WTC11 (cell line): ENCODE results near the gene KDM4B. TPM values are rescaled to one million over a fixed set of nuclear protein-coding genes. Genes with fewer than 3 reads are reported as not detected.

ENCODE experiments used
- ATAC-seq: fragments of 200-7000 bp; cut with Tn5 transposase; 2 replicates; pipeline ENCODE4 v1.10.0; 2021; ENCODE audit warnings: mild to moderate bottlenecking, moderate library complexity
- CTCF ChIA-PET: fragments of 300-600 bp; sonication (Branson Sonifier 250); formaldehyde crosslinking; loops from one replicate; lab custom pipeline; 2021; ENCODE audit warnings: antibody characterized with exemption; lab: Charles Lee
- POLR2A ChIA-PET: fragments of 350-600 bp; sonication (Branson Sonifier 250); formaldehyde crosslinking; loops from one replicate; lab custom pipeline; 2021; ENCODE audit warnings: antibody characterized with exemption; lab: Charles Lee
- DNase-seq: peaks from one replicate; pipeline ENCODE4 v3.0.0; 2021; ENCODE audit warnings: low spot score
- H3K27ac Mint-ChIP-seq: 2 replicates; pipeline ENCODE4 v1.8.0; 2021; ENCODE audit warnings: mixed read lengths
- H3K27me3 Mint-ChIP-seq: 2 replicates; pipeline ENCODE4 v1.8.0; 2021; ENCODE audit warnings: low read depth, mild to moderate bottlenecking, moderate library complexity, mixed read lengths
- H3K36me3 Mint-ChIP-seq: 2 replicates; pipeline ENCODE4 v1.8.0; 2021; ENCODE audit warnings: mixed read lengths
- H3K4me1 Mint-ChIP-seq: 2 replicates; pipeline ENCODE4 v1.8.0; 2022; ENCODE audit warnings: mixed read lengths
- H3K4me3 Mint-ChIP-seq: 2 replicates; pipeline ENCODE4 v1.8.0; 2021; ENCODE audit warnings: mild to moderate bottlenecking, moderate library complexity, mixed read lengths
- H3K9me3 Mint-ChIP-seq: 2 replicates; pipeline ENCODE4 v1.8.0; 2021; ENCODE audit warnings: mixed read lengths
- ATF1 ChIP-seq: sonication (generic); formaldehyde crosslinking; IDR thresholded peaks from 2 replicates; pipeline ENCODE4 v1.8.1; 2023; ENCODE audit warnings: mild to moderate bottlenecking, moderate library complexity, missing genetic modification reagents
- CBFB ChIP-seq: sonication (generic); formaldehyde crosslinking; IDR thresholded peaks from 2 replicates; pipeline ENCODE4 v1.8.1; 2022; ENCODE audit warnings: mild to moderate bottlenecking, low read depth, missing genetic modification reagents
- E2F5 ChIP-seq: sonication (generic); formaldehyde crosslinking; IDR thresholded peaks from 2 replicates; pipeline ENCODE4 v1.8.1; 2022; ENCODE audit warnings: mild to moderate bottlenecking, moderate library complexity, missing genetic modification reagents
- ELF4 ChIP-seq: sonication (generic); formaldehyde crosslinking; IDR thresholded peaks from 2 replicates; pipeline ENCODE4 v1.8.1; 2022; ENCODE audit warnings: low read depth, mild to moderate bottlenecking, moderate library complexity, missing genetic modification reagents
- EMX1 ChIP-seq: fragments of 250-450 bp; sonication (Bioruptor Pico); IDR thresholded peaks from 2 replicates; pipeline ENCODE4 v1.8.0; 2021; ENCODE audit warnings: mild to moderate bottlenecking
- FOXJ3 ChIP-seq: sonication (generic); formaldehyde crosslinking; IDR thresholded peaks from 2 replicates; pipeline ENCODE4 v1.9.0; 2021; ENCODE audit warnings: missing genetic modification reagents, mild to moderate bottlenecking, borderline replicate concordance
- GABPB1 ChIP-seq: sonication (generic); formaldehyde crosslinking; IDR thresholded peaks from 2 replicates; pipeline ENCODE4 v1.8.1; 2023; ENCODE audit warnings: mild to moderate bottlenecking, missing genetic modification reagents
- JAZF1 ChIP-seq: fragments of 250-450 bp; sonication (Bioruptor Pico); IDR thresholded peaks from 2 replicates; pipeline ENCODE4 v1.9.0; 2021; ENCODE audit warnings: moderate library complexity, mild to moderate bottlenecking, inconsistent platforms
- JUN ChIP-seq: sonication (generic); formaldehyde crosslinking; IDR thresholded peaks from 2 replicates; pipeline ENCODE4 v1.8.0; 2023; ENCODE audit warnings: mild to moderate bottlenecking, missing genetic modification reagents
- PRDM15 ChIP-seq: sonication (generic); formaldehyde crosslinking; IDR thresholded peaks from 2 replicates; pipeline ENCODE4 v1.8.0; 2022; ENCODE audit warnings: missing genetic modification reagents
- TEAD4 ChIP-seq: sonication (generic); formaldehyde crosslinking; IDR thresholded peaks from 2 replicates; pipeline ENCODE4 v1.8.0; 2022; ENCODE audit warnings: mild to moderate bottlenecking, missing genetic modification reagents
- ZNF121 ChIP-seq: sonication (generic); formaldehyde crosslinking; IDR thresholded peaks from 2 replicates; pipeline ENCODE4 v1.8.0; 2023; ENCODE audit warnings: missing genetic modification reagents
- ZNF219 ChIP-seq: sonication (generic); formaldehyde crosslinking; IDR thresholded peaks from 2 replicates; pipeline ENCODE4 v1.8.0; 2023; ENCODE audit warnings: missing genetic modification reagents, mild to moderate bottlenecking, borderline replicate concordance
- ZNF281 ChIP-seq: sonication (generic); formaldehyde crosslinking; IDR thresholded peaks from 2 replicates; pipeline ENCODE4 v1.8.0; 2023; ENCODE audit warnings: mild to moderate bottlenecking, missing genetic modification reagents
- ZNF396 ChIP-seq: fragments of 250-450 bp; sonication (Bioruptor Pico); IDR thresholded peaks from 2 replicates; pipeline ENCODE4 v1.8.0; 2021; ENCODE audit warnings: mild to moderate bottlenecking, moderate library complexity, borderline replicate concordance
- ZNF532 ChIP-seq: fragments of 250-450 bp; sonication (Bioruptor Pico); IDR thresholded peaks from 2 replicates; pipeline ENCODE4 v1.9.0; 2021; ENCODE audit warnings: mild to moderate bottlenecking, borderline replicate concordance
- total RNA-seq: library from RNA; stranded (reverse); gene quantifications from 3 replicates; pipeline ENCODE4 v1.2.3, GENCODE V29; 2021
- TF ChIP-seq, protein P1 (sequence below): sonication (generic); formaldehyde crosslinking; IDR thresholded peaks from 2 replicates; pipeline ENCODE4 v1.8.1; 2023; ENCODE audit warnings: mild to moderate bottlenecking, missing genetic modification reagents
- TF ChIP-seq, protein P2 (sequence below): sonication (generic); formaldehyde crosslinking; IDR thresholded peaks from 2 replicates; pipeline ENCODE4 v1.8.0; 2022; ENCODE audit warnings: mild to moderate bottlenecking, missing genetic modification reagents
- TF ChIP-seq, protein P3 (sequence below): fragments of 250-450 bp; sonication (Bioruptor Pico); IDR thresholded peaks from 2 replicates; pipeline ENCODE4 v2.1.2; 2022; ENCODE audit warnings: mild to moderate bottlenecking, moderate library complexity

KDM4B gene
- total RNA-seq, 1 experiment from 2014 or later = 43.2 TPM

DNA sequence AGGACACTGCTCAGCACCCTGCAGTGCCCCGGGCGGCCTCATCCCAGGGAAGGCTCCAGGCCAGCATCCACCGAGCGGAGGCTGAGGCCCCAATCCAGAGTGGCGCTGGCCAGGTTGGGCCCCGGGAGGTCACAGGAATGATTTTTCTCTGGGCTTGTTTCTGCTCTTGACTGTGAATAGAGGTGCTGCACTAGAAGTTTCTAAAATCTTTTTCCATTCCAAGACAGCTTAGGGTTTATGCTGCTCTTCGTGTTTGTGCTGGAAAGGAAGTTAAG, 15.1 kb downstream of the KDM4B start (continued):
- TF ChIP-seq, protein P1, sequence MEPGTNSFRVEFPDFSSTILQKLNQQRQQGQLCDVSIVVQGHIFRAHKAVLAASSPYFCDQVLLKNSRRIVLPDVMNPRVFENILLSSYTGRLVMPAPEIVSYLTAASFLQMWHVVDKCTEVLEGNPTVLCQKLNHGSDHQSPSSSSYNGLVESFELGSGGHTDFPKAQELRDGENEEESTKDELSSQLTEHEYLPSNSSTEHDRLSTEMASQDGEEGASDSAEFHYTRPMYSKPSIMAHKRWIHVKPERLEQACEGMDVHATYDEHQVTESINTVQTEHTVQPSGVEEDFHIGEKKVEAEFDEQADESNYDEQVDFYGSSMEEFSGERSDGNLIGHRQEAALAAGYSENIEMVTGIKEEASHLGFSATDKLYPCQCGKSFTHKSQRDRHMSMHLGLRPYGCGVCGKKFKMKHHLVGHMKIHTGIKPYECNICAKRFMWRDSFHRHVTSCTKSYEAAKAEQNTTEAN (CRISPR knock-in tag) = no peak
- TF ChIP-seq ELF4 = no peak
- TF ChIP-seq TEAD4 (CRISPR knock-in tag) = no peak
- no peak for TF ChIP-seq ZNF281 (CRISPR knock-in tag)
- TF ChIP-seq ZNF219 (CRISPR knock-in tag) = no peak
- TF ChIP-seq E2F5 (CRISPR knock-in tag) = no peak
- TF ChIP-seq, protein P2, sequence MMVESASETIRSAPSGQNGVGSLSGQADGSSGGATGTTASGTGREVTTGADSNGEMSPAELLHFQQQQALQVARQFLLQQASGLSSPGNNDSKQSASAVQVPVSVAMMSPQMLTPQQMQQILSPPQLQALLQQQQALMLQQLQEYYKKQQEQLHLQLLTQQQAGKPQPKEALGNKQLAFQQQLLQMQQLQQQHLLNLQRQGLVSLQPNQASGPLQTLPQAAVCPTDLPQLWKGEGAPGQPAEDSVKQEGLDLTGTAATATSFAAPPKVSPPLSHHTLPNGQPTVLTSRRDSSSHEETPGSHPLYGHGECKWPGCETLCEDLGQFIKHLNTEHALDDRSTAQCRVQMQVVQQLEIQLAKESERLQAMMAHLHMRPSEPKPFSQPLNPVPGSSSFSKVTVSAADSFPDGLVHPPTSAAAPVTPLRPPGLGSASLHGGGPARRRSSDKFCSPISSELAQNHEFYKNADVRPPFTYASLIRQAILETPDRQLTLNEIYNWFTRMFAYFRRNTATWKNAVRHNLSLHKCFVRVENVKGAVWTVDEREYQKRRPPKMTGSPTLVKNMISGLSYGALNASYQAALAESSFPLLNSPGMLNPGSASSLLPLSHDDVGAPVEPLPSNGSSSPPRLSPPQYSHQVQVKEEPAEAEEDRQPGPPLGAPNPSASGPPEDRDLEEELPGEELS (CRISPR knock-in tag) = no peak

DNA sequence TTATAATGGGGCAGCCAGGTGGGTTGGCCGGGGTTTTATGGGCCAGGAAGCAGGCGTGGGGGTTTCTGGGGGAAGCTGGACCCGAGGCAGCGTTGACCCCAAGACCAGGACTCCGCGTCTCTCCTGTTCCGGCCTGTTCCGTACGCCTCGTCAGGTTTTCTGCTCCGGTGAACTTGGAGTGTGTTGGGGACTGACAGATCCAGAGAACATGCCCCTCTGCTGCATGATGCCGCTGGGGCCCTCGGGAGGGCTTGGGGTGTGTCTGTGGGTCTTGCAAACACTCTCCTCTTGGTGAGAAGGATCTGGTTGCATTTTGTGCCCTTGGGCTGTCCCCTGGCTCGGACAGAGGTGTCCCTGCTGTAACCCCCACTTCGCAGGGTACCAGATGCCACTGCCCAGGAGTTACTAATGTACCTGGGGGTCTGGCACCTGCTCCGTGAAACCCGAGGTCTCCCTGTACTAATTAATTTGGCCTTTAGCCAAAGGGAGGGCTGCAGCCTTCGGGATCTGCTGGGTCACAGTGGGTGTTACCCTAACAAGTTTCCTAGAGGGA, 15.6 kb downstream of the KDM4B start:
- no peaks in the 10 kb centered on the region for H3K9me3 Mint-ChIP-seq
- H3K27ac Mint-ChIP-seq = no peak overlapping the region; the same call in 1 of the 2 replicates
- DNase-seq (no peak), ATAC-seq (no peak)
- peaks cover 39% of the 10 kb centered on the region for H3K4me1 Mint-ChIP-seq
- no peaks in the 10 kb centered on the region for H3K36me3 Mint-ChIP-seq
- POLR2A ChIA-PET = interaction anchor here (0.8 kb wide), 1 partner anchor 16 kb away, joined by 3 read pairs; the partner anchor contains the start of gene KDM4B
- no peaks in the 10 kb centered on the region for H3K27me3 Mint-ChIP-seq
- H3K4me3 Mint-ChIP-seq = no peak overlapping the region
- CTCF ChIA-PET = interaction anchor here (0.8 to 2.5 kb wide), 3 partner anchors 41 to 102 kb away, joined by 3 to 6 read pairs (median 3); no protein-coding TSS in a partner anchor
- TF ChIP-seq GABPB1 (CRISPR knock-in tag) (no peak), ZNF121 (CRISPR knock-in tag) (no peak), PRDM15 (CRISPR knock-in tag) (no peak), ZNF532 (CRISPR knock-in tag) (no peak), JAZF1 (CRISPR knock-in tag) (no peak), ATF1 (CRISPR knock-in tag) (no peak), CBFB (no peak), ZNF396 (CRISPR knock-in tag) (no peak), EMX1 (CRISPR knock-in tag) (no peak), FOXJ3 (CRISPR knock-in tag) (no peak), JUN (no peak)
- TF ChIP-seq, protein P3, sequence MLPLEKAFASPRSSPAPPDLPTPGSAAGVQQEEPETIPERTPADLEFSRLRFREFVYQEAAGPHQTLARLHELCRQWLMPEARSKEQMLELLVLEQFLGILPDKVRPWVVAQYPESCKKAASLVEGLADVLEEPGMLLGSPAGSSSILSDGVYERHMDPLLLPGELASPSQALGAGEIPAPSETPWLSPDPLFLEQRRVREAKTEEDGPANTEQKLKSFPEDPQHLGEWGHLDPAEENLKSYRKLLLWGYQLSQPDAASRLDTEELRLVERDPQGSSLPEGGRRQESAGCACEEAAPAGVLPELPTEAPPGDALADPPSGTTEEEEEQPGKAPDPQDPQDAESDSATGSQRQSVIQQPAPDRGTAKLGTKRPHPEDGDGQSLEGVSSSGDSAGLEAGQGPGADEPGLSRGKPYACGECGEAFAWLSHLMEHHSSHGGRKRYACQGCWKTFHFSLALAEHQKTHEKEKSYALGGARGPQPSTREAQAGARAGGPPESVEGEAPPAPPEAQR = no peak
